ENCODE measurements around the gene KCNJ10.

DNA sequence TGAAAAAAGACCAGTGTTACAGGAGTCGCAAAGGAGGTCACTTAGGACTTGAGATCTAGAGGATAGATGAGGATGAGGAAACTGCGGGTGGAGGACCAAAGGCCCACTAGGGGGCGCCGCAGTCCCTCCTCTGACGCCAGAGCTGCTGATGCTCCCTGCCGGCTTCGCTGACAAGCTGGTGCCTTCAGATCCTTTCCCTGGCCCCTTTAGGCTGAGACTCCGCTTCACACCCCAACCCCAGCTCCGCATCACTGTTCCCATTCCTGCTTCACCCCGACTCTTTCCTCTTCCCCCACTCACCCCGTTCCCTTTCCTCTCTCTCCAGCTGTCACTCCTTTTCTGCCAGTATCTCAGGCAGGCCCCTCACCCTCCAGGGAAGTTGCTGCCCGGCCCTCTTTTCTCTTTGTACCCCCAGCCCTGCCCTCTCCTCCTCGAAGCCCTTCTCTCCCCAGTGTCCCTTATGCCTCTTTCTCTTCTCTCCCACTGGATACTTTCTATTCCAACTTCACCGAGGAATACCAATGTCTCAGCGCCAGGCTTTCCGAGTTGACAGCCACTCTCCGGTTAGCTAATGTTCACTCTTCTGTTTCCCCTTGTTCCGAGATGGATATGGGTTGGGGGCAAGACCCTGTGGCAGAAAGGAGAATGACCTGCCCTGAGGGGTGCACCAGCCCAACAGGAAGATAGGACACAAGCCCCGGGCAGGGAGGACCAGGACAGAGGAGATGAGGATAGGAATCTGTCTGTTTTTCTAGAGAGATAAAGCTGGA lies 15.9 kb upstream of the KCNJ10 start:
- peak; percentile 91 for TF ChIP-seq CTCF (IDR thresholded peaks at IDR 0.05)
- TF ChIP-seq SIN3A (IDR thresholded peaks at IDR 0.05; ENCODE audit: borderline replicate concordance, insufficient read depth, low read depth, low read length): no peak
- no peak for TF ChIP-seq REST (IDR thresholded peaks at IDR 0.05; ENCODE audit: insufficient read depth in 1 of 2, low read depth in 2 of 2, low read length in 1 of 2)
- no peak for TF ChIP-seq POLR2AphosphoS5 (IDR thresholded peaks at IDR 0.05; ENCODE audit: low read depth, low read length)
